GM21737 (cell line): ENCODE results near the gene GOLGA6L4.
A peak's percentile ranks its signal among the peaks of the same experiment; 100 is the strongest.
"Not testable (repeated sequence)": the region's sequence is repeated elsewhere in the genome, so short reads cannot be mapped to it uniquely, and the experiment has no call there.

Source experiments
- ATAC-seq: cut with Tn5 transposase; IDR thresholded peaks from one replicate; pipeline ENCODE4 v1.9.1; 2021; ENCODE audit warnings: mild to moderate bottlenecking, moderate library complexity; ENCODE audit not compliant: unreplicated experiment

Gene GOLGA6L4, protein sequence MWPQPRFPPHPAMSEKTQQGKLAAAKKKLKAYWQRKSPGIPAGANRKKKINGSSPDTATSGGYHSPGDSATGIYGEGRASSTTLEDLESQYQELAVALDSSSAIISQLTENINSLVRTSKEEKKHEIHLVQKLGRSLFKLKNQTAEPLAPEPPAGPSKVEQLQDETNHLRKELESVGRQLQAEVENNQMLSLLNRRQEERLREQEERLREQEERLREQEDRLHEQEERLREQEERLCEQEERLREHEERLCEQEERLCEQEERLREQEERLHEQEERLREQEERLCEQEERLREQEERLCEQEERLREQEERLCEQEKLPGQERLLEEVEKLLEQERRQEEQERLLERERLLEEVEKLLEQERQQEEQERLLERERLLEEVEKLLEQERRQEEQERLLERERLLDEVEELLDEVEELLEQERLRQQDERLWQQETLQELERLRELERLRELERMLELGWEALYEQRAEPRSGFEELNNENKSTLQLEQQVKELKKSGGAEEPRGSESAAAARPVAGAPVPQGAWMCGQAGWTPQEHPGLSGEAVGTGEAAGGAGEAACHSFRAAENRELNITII

DNA sequence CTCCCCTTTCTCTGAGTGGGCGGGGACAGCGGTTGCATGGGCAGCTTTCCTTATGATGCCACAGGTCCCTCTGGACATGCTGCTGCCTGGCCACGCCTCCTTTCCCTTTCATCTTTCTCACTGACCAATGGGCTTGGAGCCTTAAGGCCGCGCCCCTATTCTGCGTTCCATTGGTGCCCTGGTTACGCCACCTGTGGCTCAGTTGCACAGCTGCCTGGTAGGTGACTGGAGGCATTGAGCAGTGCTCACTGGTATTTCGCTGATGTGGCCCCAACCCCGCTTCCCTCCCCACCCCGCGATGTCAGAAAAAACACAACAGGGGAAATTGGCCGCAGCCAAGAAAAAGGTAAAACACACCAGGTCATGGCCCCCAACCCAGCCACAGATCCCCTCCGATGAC, at the start of gene GOLGA6L4:
GOLGA6L4 (plus strand) TSS at position 201 of the 400 bp plus-strand sequence; CDS start at position 263, 62 bp downstream.
- not testable (repeated sequence) for ATAC-seq

DNA sequence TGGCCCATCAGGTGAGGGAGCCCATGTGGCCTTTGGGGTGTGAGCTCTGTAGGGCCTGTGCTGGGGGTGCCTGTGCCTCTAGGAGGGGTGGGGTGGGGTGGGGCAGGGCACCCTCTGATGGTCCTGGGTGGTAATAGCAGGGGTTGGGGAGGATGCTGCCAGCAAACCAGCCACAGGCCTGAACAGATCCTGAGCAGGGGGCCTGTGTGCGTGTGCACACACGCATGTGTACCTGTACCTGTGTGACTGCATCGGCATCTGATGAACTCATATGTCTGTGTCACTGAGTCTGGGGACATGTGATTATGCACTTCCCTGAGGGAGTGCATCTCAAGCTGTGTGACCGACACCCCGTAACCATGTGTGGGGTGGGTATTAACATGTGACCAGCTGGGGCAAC, 42.6 kb upstream of the GOLGA6L4 start:
- ATAC-seq, result not testable (repeated sequence)

DNA sequence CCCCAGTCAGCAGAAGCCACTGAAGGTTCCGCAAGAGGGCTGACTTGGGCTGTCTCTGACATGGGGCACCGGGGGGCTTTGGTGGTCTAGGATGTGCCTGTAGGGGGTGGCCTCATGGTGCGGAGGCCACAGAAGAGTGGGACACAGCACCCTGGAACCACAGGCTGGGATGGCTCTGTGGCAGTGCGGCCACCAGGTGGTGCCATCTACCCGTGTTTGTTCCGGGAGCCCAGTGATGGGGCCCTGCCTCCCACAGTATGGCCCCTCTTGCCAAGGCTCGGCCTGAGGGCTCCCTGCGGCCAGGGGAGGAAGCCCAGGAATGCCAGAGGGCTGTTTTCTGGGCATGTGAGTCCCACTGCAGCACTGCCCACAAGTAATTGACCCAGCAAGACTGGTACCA, 40.0 kb upstream of the GOLGA6L4 start:
- ATAC-seq, result peak; percentile 91

DNA sequence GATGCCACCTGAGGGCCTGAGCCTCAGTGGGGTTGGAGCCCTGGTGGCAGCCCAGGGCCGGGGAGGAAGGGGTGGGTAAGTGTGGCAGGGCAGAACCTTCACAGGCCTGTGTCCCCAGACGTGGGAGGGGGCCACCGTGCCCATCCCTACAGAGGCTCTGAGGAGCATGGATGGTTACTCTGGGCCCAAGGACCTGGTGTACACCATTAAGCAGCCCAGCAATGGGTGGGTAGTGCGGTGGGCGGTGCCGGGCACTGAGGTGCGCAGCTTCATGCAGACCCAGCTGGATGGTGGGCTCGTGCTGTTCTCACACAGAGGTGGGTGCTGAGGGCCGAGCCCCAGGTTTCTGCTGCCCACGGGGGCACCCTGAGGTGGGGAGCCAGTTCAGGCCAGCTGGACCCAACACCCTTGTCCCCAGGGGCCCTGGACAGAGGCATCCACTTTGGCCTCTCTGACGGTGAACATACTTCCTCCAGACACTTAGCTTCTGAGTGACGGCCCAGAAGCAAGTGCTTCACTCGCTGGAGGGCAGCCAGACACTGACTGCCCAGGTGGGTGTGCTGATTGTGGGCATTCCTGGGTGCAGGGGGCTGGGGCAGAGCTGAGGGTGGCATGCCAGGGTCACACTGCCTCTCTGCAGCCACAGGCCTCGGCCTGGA, 38.9 kb upstream of the GOLGA6L4 start:
- not testable (repeated sequence) for ATAC-seq

DNA sequence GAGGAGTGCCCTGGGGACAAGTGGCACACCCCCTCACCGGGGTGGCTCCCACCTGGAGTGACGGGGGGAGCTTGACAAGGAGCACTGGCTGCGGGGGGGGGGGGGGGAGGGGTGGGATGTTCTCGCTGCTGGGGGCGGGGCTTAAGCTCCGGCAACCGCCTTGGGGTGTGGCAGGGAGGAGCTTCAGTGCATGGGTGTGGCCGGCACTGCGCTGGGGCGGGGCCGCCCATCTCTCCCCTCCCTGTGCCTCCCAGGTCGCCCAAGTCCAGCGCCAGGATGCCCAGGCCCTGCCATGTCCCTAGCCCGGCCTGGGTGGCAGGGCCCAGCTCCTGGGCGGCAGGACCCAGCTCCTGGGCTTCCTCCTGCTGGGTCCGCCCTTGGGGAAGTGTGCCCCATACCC, 35.7 kb upstream of the GOLGA6L4 start:
- ATAC-seq, result not testable (repeated sequence)

DNA sequence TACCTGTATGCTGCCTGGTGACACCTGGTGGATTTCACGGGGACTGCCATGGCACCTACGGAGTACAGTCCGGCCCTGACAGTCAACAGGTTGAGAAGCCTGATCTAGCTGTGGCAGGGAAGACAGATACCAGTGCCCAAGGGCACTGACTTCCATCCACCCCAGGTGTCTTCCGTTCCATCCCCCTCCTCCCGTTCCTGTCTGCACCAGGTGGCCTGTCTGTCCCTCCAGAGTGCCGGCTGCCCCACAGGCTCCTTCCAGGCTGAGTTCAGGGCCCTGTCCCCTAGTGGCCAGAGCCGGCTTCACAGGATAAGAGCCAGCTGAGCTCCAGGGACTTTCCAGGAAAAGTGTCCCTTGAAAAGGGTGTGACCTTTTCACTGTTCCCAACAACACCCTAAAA, 10.9 kb downstream of the GOLGA6L4 start:
- not testable (repeated sequence) for ATAC-seq
